Type B pancreatic cell (in vitro differentiated cells): Measurements from ENCODE around the gene FADS3. TPM values are rescaled to one million over a fixed set of nuclear protein-coding genes. Genes with fewer than 3 reads are reported as not detected.
A peak's percentile ranks its signal among the peaks of the same experiment; 100 is the strongest.

ENCODE experiments used
- DNase-seq: peaks from one replicate; pipeline ENCODE4 v3.0.0; 2021; ENCODE audit warnings: mixed read lengths; ENCODE audit not compliant: unreplicated experiment; ENCODE audit errors: extremely low spot score
- H3K27ac Mint-ChIP-seq: 2 replicates; pipeline ENCODE4 v1.8.0; 2021; ENCODE audit warnings: mild to moderate bottlenecking, mixed read lengths
- H3K27me3 Mint-ChIP-seq: 2 replicates; pipeline ENCODE4 v1.8.0; 2021; ENCODE audit warnings: mixed read lengths
- H3K36me3 Mint-ChIP-seq: 2 replicates; pipeline ENCODE4 v1.8.0; 2021; ENCODE audit warnings: mixed read lengths
- H3K4me1 Mint-ChIP-seq: one replicate; pipeline ENCODE4 v1.8.0; 2021; ENCODE audit warnings: mixed read lengths; ENCODE audit not compliant: unreplicated experiment
- H3K4me3 Mint-ChIP-seq: 2 replicates; pipeline ENCODE4 v1.8.0; 2021; ENCODE audit warnings: mild to moderate bottlenecking, mixed read lengths
- H3K9me3 Mint-ChIP-seq: 2 replicates; pipeline ENCODE4 v1.8.0; 2021; ENCODE audit warnings: mixed read lengths
- total RNA-seq: library from RNA; stranded (reverse); gene quantifications from 2 replicates; pipeline ENCODE4 v1.2.1, GENCODE V29; 2021; ENCODE audit warnings: low replicate concordance
- TF ChIP-seq, protein P1 (sequence below): fragments of 200-600 bp; sonication (generic); conservative IDR thresholded peaks from 2 replicates; pipeline ENCODE4 v1.5.0; 2021; ENCODE audit warnings: antibody characterized with exemption, mild to moderate bottlenecking

The FADS3 gene
- total RNA-seq, 1 donor from 2014 or later, result 10.0 TPM

DNA sequence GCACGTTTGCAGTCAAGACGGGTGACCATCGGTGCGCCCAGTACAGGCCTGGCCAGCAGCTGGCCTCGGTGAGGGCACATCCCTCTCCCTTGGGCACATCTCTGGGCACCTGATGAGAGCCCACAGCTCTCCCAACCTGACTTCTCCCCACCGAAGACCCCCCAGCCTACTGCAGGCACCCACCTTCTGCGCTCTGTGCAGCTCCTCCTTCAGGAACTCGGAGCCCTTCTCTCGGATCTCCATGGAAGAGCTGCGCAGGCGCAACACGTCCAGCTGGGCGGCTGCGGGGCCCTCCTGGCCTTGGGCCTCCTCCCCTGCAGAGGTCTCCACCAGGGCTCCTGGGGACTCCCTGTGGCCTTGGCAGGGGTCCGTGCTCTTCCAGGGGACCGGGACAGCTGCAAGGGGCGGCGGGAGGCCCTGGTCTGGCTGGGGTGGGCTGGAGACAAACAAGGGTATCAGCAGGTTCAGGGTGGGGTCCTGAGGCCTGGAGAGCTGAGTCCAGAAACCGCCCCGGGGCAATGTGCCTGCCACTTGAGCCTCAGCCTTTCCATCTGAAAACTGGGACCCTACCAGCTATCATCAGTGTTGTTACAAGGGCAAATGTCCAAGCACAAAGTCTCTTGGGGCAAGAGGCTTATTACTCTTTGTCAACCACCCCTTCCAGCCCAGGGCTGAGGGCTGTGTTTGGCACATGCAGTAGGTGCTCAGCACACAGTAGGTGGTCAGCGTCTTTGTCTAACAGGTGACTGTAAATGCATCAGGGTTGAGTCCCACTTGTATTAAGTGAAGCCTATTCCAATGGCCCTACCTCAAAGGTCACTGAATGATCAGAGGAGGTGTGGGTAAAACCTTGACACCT lies 16.8 kb upstream of the FADS3 start:
- no peak overlapping the region for H3K4me3 Mint-ChIP-seq
- TF ChIP-seq, protein P1, sequence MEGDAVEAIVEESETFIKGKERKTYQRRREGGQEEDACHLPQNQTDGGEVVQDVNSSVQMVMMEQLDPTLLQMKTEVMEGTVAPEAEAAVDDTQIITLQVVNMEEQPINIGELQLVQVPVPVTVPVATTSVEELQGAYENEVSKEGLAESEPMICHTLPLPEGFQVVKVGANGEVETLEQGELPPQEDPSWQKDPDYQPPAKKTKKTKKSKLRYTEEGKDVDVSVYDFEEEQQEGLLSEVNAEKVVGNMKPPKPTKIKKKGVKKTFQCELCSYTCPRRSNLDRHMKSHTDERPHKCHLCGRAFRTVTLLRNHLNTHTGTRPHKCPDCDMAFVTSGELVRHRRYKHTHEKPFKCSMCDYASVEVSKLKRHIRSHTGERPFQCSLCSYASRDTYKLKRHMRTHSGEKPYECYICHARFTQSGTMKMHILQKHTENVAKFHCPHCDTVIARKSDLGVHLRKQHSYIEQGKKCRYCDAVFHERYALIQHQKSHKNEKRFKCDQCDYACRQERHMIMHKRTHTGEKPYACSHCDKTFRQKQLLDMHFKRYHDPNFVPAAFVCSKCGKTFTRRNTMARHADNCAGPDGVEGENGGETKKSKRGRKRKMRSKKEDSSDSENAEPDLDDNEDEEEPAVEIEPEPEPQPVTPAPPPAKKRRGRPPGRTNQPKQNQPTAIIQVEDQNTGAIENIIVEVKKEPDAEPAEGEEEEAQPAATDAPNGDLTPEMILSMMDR, result no peak
- peak overlapping the region; percentile 29 for H3K27ac Mint-ChIP-seq
- H3K27me3 Mint-ChIP-seq, result peaks cover 3% of the 10 kb centered on the region
- H3K4me1 Mint-ChIP-seq, result peaks cover 12% of the 10 kb centered on the region
- no peaks in the 10 kb centered on the region for H3K36me3 Mint-ChIP-seq
- no peak for DNase-seq
- H3K9me3 Mint-ChIP-seq, result no peaks in the 10 kb centered on the region

DNA sequence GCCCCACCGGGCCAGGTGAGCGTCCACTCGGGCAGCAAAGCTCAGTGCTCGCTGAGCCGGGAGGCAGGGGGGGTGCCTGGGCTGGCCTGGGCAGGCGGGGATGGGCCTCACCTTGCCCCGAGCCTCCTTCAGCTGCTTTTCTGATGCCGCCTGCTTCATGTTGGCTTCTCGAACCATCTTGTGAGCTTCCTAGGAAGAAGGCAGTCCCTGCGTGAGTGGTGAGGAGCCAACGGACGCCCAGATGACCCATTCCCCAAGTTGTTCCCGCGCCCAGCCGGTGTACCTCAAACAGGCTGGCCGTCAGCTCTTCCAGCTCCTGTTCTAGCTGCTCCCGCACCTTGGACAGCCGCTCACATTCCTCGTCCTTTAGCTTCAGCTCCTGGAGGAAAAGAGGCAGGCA lies 15.9 kb upstream of the FADS3 start:
- peaks cover 14% of the 10 kb centered on the region for H3K4me1 Mint-ChIP-seq
- TF ChIP-seq, protein P1, result no peak
- DNase-seq, result no peak
- H3K9me3 Mint-ChIP-seq, result no peaks in the 10 kb centered on the region
- no peak overlapping the region for H3K27ac Mint-ChIP-seq
- H3K36me3 Mint-ChIP-seq, result no peaks in the 10 kb centered on the region
- no peak overlapping the region for H3K4me3 Mint-ChIP-seq
- H3K27me3 Mint-ChIP-seq, result peaks cover 3% of the 10 kb centered on the region

DNA sequence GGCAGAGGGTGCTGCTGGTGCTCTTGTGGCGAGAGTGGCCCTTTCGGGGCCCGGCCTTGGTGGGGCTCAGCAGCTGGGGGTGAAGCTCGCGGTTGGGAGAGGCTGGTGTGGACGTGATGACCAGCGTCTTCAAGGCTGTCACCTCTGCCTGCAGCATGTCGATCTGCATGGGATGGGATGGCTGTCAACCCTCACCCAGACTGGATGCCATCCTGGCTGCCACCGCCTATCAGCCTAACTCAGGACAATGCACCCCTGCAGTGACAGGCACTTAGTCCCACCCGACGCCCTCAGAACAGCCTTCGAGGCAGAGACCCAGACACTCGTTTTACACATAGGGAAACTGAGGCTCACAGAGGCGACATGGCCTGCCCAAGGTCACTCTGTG lies 15.2 kb upstream of the FADS3 start:
- TF ChIP-seq, protein P1, result no peak
- Mint-ChIP-seq H3K4me1 (peaks cover 9% of the 10 kb centered on the region), H3K9me3 (no peaks in the 10 kb centered on the region), H3K27me3 (no peaks in the 10 kb centered on the region), H3K4me3 (no peak overlapping the region), H3K36me3 (no peaks in the 10 kb centered on the region), H3K27ac (no peak overlapping the region)
- DNase-seq, result no peak

DNA sequence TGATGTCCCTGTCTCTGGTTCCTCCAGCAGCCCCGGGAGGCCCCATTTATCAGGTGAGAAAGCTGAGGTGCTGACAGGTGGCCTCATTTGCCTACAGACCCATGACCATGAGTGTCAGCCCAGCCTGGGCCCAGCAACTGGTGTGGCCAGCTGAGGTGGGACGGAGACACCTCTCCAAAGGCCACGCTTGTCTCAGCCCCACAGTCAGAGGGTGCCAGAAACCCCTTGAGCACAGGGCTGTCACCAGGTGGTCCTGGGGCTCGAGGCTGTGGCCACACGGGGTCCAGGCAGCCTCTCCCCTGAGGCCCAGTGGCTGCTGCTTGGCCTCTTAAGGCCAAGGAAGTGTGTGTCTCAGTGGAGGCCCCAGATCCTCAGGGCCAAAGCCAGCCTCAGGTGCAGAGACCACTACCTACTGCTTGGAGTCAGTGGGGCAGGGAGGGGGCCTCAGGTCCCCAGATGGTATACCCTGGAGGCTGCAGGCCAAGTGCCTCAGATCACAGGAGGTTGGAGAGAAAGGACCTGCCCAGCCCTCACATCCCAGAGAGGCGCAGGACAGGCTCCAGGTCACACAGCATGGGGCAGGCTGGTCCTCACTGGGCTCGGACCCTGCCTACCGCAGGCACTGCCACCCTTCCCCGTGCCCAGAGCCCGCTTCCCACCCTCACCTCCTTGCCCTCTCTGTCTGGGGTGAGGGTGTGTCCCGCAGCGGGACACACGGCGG lies 14.6 kb upstream of the FADS3 start:
- no peak for DNase-seq
- TF ChIP-seq, protein P1, result no peak
- no peak overlapping the region for H3K4me3 Mint-ChIP-seq
- no peaks in the 10 kb centered on the region for H3K36me3 Mint-ChIP-seq
- no peaks in the 10 kb centered on the region for H3K27me3 Mint-ChIP-seq
- peaks cover 6% of the 10 kb centered on the region for H3K4me1 Mint-ChIP-seq
- H3K27ac Mint-ChIP-seq, result no peak overlapping the region
- no peaks in the 10 kb centered on the region for H3K9me3 Mint-ChIP-seq

DNA sequence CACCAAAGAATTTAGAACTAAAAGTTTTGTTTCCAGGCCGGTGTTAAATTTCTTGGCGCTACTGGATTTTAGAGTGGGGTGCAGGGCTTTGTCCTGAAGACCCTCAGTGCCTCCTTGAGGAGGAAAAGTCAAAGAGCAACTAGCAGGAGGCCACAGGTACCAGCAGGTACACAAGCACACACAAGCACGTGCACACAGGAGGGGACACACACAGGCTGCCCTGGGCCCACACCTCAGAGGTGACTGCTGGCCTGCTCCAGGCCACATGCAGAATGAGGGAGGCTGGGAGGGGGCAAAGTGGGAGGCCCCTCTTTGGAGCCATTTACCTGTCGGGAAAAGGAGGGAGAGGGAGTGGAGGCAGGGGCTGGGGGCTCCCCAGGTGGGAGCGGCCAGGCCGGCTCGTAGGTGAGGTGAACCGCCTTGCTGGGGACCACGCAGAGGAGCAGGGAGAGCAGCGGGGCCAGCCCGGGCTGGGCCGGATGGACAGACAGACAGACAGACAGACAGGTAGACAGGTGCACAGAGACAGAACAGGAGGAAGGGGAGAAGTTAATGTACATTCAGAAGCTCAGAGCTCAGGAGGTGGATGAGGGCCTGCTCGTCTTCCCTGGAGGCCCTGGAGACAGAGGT lies 13.8 kb upstream of the FADS3 start:
- no peak for DNase-seq
- Mint-ChIP-seq H3K4me1 (peaks cover 6% of the 10 kb centered on the region), H3K9me3 (no peaks in the 10 kb centered on the region), H3K36me3 (no peaks in the 10 kb centered on the region), H3K4me3 (no peak overlapping the region), H3K27ac (no peak overlapping the region), H3K27me3 (no peaks in the 10 kb centered on the region)
- TF ChIP-seq, protein P1, result no peak
